Measurements from ENCODE around the gene ZNF33A. TPM values are rescaled to one million over a fixed set of nuclear protein-coding genes. Genes with fewer than 3 reads are reported as not detected.
"Not testable (repeated sequence)": the region's sequence is repeated elsewhere in the genome, so short reads cannot be mapped to it uniquely, and the experiment has no call there.

The ZNF33A gene
- polyA plus RNA-seq, 12 donors: 15.1 to 31.6 (median 21.3) TPM; not detected in 1

DNA sequence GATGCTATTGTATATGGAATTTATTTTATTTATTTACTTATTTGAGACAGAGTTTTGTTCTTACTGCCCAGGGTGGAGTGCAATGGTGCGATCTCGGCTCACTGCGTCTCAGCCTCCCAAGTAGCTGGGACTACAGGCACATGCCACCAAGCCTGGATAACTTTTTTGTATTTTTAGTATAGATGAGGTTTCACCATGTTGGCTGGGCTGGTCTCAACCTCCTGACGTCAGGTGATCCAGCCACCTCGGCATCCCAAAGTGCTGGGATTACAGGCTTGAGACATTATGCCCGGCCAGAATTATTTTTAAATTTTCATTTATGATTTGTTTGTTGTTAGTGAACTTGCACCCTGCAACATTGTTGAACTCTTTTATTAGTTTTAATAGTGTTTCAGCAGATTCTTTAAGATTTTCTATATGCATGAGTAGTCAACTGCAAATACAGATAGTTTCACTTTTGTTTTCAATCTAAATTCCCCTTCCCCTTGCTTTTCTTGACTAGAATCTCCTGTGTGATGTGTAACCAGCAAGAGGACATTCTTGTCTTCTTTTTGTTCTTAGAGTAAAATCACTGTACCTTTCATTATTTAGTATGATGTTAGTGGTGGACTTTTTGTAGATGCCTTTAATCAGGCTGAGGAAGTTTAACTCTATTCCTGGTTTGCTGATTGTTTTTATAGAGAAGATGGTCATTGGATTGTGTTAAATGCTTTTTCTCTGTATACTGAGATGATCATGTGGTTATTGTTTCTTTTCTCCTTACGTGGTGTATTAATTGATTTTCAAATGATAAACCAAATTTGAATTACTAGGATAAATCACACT is 27.8 kb downstream of the ZNF33A start:
- DNase-seq: no peak

DNA sequence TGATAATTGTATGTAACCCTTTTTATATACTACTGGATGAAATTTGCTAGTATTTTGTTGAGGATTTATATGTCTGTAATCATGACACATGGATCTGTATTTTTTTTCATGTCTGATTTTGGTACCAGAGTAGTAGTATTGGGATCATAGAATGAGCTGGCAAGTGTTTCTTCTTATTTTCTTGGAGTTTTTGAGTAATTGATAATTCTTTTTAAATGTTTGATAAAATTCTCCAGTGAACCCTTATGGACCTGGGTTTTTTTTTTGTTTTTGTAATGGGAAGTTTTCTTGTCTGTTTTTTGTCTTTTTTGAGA is 28.4 kb downstream of the ZNF33A start:
- no peak for DNase-seq

DNA sequence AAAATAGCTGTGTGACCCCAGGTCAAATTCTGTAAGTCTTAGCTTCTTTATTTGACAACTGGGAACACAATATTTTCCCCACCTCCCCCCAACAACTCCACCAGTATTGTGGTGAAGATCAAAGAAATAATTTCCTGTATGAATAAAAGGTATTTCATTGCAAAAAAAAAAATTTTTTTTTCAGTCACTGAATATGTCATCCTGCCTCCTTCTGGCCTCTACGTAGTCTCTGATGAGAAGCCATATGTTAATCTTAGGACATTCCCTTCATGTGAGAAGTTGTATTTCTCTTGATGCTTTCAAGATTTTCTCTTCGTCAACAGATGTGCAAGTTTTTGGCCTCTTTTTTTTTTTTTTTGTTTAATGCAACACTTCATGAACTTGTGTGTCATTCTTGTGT is 33.0 kb downstream of the ZNF33A start:
- DNase-seq: no peak

DNA sequence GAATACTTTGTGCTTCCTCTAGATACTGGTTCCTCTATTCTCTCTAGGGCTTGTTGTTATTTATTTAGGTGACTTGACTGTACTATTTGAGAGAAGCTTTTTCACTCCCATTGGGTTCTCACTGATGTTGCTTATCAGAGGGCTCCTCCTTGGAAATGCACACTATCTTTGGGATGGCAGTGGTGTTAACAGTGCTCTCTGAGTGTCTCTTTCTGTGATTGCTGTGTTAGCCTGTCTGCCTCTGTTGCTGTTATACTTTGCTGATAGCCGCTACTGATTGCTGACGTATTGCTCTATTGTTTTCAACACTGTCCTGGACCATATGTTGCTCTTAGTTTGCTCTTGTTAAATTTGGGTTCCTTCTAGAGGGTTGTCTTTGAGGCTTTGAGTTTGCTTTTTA is 34.7 kb downstream of the ZNF33A start:
- no peak for DNase-seq

DNA sequence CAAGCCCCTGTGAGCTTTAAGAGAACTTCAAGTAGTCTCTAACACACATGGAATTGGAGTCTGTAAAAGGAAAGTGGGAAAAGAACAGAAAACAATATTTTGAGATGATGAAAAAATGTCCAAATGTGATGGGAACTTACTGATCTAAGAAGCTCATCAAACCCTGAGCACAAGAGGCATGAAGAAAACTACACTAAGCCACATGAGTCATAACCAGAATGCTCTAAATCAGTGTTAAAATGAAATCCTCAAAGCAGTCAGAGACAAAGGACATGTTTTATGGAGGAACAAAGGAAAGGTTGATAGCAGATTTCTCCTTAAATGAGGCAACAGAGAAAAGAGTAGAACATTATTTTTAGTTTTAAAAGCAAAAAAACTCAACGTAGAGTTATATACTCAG is 37.2 kb downstream of the ZNF33A start:
- no peak for DNase-seq

DNA sequence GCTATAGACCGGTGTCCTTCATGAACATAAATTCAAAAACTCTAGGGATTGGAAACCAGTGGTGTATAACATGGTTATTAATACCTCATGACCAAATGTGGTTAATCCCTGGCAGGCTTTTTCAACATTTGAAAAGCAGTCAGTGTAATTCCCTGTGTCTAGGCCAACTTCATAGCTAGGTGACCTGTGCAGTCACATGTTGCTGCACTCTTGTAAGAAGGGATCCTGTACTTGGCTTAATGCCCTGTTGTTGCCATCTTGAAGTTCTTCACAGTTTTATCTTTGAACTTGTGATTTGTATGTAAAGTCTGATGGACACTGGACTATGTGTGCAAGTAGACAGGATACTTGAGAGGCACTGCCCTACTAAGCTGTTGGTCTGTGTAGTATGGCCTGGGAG is 39.7 kb downstream of the ZNF33A start:
- no peak for DNase-seq

DNA sequence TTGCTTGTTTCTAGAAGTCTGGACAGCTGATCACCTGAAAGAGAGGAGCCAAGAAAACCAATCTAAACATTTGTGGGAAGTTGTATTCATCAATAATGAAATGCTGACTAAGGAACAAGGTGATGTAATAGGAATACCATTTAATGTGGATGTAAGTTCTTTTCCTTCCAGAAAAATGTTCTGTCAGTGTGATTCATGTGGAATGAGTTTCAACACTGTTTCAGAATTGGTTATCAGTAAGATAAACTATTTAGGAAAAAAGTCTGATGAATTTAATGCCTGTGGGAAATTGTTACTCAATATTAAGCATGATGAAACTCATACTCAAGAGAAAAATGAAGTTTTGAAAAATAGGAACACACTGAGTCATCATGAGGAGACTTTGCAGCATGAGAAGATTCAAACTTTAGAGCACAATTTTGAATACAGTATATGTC is 43.9 kb downstream of the ZNF33A start:
- no peak for DNase-seq

DNA sequence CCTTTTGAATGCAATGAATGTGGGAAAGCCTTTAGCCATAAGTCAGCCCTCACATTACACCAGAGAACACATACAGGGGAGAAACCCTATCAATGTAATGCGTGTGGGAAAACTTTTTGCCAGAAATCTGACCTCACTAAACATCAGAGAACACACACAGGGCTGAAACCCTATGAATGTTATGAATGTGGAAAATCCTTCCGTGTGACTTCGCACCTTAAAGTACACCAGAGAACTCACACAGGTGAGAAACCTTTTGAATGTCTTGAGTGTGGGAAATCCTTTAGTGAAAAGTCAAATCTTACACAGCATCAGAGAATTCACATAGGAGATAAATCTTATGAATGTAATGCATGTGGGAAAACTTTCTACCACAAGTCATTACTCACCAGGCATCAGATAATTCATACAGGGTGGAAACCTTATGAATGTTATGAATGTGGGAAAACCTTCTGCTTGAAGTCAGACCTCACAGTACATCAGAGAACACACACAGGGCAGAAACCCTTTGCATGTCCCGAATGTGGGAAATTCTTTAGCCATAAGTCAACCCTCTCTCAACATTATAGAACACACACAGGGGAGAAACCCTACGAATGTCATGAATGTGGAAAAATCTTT is 44.9 kb downstream of the ZNF33A start:
- not testable (repeated sequence) for DNase-seq

DNA sequence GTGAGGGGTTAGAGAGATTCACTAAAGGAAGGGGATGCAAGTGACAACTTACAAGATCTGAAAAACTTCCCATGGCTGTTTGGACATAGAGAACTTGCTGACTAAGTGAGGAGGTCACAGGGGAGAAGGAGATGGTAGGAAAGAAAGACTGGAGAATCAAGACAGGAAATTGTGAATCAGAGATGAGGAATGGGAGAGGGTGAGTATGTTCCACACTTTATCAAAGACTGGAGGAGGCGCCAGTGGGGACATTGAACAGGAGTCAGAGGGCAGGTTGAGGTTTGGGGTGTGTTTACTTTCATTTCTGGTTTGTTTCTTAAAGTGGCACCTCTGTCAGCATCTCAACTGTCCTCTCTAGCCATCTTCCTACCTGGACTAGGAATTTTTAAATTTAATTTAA is 59.2 kb downstream of the ZNF33A start:
- DNase-seq: not testable (repeated sequence)

DNA sequence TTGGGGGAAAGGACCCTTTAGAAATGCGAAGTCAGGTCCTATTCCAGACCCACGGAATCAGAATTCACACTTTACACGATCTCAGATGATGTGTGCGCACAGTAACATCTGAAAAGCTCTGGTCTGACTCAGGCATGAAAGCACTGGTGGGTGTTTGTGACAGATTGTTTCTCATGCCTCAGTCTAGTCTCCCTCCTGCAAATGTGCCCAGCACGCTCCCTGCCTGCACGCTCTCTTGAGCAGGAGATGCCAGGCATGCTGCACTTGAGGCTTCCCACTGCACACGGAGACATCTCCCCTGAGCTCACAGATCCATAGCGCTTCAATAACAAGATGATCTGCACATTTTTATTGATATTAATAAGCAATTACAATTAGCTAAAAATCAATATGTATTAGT is 60.0 kb downstream of the ZNF33A start:
- no peak for DNase-seq

DNA sequence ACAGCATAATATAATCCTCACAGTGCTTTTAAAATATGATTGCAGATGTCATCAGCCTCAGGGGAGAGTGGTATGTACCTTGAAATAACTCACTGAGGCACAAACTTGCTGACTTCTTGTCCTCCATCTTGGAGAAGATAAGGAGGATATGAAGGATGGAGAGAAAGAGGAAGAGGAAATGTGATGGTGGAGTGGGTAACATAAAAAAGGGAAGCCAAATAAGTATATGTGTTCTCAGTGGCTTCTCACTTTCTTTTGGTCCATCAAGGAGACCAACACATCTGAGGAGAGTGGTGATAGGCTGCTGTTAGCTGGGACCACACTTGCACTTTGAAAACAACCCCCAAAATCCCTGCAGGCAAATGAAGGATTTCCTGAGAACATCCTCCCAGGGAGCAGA is 62.1 kb downstream of the ZNF33A start:
- no peak for DNase-seq

DNA sequence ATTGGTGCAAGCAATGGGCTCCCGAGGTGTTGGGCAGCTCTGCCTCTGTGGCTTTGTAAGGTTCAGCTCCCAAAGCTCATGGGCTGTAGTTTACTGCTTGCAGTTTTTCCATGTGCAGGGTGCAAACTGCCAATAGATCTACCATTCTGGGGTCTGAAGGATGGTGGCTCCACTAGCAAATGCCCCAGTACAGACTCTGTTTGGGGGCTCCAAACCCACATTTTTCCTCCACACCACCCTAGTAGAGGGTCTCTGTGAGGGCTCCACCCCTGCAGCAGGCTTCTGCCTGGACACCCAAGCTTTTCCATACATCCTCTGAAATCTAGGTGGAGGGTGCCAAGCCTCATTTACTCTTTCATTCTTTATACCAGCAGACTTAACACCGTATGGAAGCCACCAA is 66.2 kb downstream of the ZNF33A start:
- DNase-seq: no peak

DNA sequence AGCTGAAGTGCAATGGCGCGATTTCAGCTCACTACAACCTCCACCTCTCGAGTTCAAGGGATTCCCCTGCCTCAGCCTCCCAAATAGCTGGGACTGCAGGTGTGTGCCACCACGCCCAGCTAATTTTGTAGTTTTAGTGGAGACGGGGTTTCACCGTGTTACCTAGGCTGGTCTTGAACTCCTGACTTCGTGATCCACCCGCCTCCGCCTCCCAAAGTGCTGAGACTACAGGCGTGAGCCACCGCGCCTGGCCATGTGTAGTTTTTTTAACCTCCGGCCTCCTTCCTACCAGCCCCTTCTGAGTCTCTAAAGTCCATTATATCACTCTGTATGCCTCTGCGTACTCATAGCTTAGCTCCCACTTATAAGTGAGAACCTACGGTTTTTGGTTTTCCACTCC is 82.8 kb downstream of the ZNF33A start:
- DNase-seq: not testable (repeated sequence)

DNA sequence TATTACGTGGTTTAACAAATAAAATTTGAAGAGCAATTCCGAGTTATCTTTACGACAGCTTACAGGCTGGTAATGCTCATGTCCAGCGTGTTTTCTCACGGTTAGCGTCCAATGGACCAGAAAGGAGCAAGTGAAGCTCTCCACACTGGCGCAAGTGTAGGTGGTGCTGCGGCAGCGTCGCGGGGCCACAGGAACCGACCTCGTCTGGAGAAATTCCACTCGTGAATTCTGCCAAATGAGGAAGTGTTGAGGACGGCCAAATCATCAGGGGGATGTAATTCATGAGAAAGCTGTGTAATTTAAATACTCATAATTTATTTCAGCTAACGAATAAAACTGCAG is 83.3 kb downstream of the ZNF33A start:
- DNase-seq: no peak

DNA sequence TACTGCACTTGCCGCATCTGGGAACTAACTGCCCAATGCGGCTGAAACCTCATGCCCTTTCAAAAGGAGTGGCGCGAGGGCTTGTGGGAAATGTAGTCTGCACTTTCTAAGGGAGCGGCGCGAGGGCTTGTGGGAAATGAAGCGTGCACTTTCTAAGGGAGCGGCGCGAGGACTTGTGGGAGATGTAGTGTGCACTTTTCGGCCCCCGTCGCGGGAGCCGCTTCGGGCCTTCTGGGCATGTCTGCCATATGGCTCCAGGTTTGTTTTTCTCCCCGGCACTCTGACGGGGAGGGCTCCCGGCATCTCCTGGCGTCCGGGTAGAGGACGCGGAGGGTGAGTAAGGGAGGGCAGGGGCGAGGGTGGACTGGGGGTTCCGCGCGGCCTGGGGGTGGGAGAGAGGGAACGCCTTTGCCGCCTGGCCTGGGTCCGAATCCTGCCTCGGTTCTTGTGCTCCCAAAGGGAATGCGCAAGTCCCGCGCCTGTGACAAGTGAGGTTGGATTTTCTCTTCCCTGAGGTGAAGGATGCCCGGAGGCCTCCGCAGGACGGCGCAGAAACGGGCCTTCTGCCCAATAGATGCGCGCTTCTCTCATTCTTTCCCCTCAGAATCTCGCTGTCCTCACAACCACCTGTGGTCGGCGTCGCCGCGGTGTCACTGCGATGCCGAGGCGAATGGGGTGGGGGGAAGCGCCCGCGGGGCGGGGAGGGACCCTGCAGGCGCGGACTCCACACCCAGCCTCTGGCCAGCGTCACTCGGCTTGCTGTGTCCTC is 83.9 kb downstream of the ZNF33A start, which contains the start of gene ZNF37A:
Gene ZNF37A, plus strand, starts transcription at position 180 of the 769 bp plus-strand sequence. CDS start 2,281 bp downstream, outside the sequence.
- peak; percentile 93 for DNase-seq

DNA sequence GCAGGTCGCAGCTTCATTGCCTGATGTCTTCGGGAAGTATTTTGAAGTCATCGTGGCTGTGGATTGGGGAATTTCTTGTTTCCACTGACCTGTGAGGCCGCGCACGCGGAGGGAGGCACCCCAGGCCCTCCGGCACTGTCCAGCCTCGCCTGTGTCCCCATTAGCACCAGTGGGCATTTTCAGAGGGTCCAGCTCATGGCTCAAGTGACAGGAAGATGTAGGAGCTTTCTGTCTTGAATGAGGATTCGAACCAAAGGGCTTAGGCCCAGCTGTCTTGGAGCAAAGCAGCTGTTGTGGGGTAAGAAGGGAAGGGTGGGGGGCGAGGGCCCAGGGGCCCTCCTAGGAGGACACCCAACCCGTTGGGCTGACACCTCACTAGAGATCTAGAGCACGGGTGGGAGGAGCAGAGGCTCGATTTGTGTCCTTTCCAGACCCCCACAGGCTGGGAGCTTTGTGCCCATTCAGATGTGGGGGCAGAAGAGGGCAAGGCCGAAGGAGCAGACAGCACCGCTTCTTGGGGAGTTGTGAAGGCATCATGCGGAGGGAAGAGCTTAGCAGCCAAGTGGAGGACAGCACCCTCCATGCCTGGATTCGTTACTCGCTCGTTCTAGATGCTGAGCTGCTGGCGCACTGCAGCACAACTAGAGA is 84.6 kb downstream of the ZNF33A start:
- DNase-seq: peak; percentile 3

DNA sequence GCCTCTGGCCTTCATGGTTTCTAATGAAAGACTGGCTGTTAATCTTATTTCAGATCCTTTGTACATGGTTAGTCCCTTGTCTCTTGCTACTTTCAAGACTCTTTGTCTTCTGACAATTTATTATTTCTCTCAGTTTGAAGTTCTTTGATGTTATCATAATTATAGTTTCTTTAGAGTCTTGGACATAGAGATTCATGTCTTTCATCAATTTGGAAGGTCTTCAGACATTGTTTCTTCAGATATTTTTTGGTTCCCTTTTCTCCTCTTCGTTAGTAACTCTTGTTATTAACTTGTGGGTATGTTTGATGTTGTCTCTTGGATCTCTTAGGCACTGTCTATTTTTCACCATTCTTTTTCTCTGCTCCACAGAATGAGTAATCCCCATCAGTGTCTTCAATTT is 92.4 kb downstream of the ZNF33A start:
- DNase-seq: no peak

DNA sequence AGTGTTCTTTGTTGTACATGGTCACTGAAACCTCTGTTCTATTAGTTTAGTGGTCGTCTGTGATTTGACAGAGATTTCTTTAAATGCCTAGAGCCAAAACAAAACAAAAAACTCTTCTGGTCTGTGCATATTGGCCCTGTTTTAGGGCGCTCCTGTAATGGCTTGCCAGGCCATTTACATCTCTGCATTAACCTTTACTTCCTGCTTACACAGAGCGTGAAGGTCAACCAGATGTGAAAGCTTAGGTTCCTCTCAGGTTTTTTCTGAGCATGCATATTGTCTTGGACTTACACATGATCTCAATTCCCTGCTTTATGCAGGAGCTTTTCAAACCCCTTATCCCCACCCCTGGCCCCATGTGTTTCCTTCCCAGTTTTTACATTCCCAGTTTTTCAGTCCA is 93.3 kb downstream of the ZNF33A start:
- DNase-seq: no peak

DNA sequence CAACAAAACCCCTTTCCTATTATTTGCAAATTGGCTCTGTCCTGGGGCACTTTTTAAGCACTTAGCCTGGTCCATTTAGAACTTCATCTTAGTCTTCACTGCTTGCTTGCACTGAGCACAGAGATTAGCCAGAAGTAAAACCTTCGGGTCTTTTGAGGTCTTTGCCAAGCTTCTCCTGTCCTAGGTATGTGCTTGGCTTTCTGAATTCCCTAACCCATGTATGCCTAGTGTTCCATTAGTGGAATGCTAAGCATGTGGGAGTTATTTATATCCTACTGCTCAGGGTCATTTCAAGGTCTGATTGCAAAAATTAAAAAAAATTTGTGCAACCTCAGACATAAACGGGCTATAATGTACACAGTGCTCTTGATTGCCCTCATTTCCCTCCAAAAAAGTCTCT is 101.7 kb downstream of the ZNF33A start:
- no peak for DNase-seq

All from muscle of arm (tissue), 12 donors.